NCI-H446 (cell line): ENCODE measurements around the gene CACNA2D4.

Experiments
- DNase-seq, 2 experiments: peaks; one replicate each; lab custom pipeline; 2025; lab: John Stamatoyannopoulos, UW

CACNA2D4 gene

DNA sequence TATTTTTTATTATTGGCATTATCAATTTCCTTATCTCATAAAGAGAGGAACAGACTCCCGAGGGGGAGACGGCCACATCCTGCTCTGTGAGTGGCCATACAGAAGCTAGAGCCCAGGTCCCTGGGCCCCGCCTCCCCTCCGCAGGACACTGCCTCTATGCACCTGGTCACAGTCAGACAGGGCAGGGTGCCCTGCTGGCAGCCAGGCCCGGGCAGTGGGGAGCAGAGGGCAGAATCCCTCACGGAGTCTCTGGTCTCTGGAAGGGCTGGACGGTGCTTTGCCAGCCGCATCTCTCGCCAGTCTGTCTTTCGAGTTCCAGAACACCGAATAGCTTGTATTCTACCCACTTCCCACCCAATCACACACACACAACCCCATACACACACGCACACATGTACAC, 16.4 kb upstream of the CACNA2D4 start:
- DNase-seq, result no peak

DNA sequence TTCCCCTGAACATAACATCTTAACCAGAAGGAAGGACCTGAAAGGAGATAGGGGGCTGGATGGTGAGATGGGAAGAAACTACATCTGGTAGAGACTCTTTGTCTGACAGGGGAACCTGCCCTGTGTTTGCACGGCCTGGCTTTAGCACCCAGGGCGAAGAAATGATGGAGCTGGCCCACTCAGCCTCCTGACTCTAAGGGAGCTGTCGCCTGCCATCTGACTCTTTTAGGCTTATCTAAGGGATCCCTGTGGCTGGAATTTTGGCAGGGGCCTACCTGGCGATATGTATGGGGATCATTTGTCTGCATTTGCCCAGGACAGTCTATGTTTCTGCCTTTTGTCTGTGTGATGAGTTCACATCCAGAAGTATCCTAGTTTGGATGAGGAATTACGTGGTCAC, 15.6 kb upstream of the CACNA2D4 start:
- DNase-seq, result no peak

DNA sequence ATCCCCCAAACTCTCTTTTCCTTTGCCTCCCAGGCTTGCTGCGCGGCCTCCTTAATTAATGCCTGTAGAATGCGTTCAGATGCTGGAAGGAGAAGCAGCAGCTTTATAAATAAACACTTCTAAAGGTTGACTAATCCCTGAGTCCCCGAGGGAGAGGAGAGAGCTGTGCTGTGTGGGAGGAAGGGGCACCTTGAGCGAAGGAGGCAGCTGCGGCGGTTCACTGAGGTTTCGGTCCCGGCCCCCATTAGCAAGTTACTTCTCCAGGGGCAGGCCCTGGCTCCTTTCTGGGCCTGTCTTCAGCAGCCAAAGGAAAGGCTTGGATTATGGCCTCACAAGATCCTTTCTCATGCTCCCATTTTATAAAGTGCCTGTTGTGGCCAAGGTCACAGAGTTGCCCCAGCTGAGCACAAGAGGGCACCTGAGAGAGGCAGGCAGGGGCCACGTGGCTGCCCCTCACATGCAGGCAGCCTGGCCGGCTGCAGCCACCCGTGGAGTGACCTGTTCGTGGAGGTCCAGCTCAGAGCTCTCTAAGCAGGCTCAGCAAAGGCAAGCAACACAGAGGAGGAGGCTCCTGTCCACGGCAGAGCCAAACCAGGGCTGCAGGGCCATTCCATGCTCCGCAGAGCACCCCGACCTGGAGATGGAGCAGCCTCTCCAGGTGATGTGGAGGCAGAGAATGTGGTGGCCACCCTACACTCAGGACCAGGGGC, 15.0 kb upstream of the CACNA2D4 start:
- DNase-seq, result peak; percentile 46 to 49

DNA sequence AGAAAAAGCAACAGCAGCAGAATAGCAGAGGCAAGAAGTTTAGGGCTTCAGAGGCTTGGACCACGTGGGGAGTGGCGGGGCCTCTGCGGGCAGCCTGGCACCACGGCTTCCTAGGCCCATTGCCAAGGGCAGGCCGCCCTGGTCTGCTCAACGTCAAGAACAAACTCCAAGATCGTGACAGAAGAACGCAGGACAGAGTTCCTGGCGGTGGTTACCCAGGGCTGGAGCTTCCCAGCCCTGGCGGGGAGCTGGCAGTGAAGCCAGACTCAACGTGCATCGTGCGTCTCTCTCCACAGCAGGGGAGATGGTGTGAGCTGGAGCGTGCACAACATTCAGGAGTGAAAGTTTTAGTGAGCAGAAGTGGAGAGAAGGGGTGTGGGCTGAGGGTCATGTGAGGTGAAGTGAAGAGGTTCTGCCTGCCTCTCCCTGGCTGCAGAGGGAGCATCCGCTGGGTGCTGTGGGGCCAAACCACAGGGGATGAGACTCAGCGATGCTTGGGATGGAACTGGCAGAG, 13.9 kb upstream of the CACNA2D4 start:
- DNase-seq, result peak; percentile 93 to 98

DNA sequence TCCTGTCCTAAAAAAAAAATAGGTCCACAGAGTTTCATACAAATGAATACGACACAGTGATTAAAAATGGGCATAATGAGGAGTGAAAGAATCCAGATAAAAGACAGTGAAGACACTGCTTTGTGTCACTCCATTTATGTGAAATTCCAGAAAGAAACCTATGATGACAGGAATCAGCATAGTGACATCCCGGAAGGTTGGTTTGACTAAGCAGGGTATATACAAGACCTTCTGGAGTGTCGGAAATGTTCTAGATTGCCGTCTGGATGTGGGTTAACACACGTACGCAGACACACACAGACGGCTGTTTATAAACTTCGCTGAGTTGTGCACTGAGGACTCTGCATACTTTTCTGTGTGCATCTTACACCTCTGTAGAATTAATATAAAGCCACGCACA, 13.2 kb upstream of the CACNA2D4 start:
- no peak for DNase-seq

DNA sequence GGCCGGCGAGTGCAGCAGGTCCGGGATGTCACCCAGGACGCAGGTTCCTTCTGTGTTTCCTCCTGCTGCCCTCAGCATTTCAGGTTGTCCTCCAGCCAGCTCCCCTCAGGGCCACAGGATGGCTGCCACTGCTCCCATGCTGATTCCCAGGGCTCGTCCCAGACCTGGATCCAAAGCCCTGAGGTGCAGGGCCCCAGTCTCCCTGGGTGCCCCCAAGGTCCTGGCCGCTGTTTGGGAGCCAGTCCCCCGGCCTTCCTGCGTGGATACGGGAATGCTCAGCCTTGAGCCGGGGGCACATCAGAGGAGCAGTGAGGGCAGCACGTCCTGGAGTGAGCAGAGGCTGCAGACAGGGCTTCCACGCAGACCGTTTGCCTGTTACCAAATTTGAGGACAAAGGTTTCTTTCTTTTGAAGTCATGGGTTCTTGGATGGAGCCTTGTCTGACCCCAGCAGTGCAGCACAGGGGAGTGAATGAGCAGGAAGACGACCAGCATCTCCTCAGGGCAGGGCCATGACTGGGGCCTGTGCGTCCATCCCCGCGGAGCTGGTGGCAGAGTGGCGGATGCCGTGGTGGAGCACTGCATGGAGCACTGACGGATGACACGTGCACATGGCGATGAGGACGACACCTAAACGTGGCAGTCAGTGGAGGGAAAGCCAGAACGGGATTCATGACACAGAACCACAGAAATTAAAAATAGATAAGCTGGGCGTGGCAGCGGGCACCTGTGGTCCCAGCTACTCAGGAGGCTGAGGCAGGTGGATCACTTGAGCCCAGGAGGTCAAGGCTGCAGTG, 12.5 kb upstream of the CACNA2D4 start:
- no peak for DNase-seq

DNA sequence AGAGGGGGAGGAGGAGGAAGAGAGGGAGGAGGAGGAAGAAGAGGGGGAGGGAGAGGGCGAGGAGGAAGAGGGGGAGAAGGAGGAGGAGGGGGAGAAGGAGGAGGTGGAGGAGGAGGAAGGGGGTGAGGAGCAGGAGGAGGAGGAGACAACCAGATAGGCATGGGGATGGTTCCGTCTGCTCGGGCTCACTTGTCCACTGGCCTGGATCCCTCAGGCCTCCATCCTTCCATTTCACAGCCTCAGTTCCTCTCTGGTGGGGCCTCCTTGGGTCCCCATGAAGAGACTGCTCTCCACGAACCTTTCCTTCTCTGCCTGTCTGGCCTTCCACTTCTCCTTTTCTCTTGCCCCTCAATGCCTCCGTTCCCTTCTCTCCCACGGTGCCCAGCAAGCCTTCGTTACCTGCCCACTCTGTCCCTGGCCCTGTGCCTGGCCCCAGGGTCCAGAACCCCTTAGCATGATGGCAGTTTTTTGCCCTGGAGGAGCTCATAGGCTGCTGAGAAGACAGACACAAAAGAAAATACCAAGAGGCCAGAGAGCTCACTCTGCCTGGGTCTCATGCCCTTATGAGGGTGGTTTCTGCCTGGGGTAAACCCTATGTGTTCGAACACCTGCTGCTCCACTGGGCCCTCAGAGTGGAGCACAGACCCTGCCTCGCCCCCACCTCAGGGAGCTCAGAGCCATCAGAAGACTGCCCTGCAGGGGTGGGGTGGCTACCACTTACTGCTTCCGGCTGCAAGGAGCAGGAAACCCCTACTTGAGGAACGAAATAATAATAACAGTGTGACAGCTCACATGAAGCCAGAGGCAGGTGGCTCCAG, 11.7 kb upstream of the CACNA2D4 start:
- no peak for DNase-seq

DNA sequence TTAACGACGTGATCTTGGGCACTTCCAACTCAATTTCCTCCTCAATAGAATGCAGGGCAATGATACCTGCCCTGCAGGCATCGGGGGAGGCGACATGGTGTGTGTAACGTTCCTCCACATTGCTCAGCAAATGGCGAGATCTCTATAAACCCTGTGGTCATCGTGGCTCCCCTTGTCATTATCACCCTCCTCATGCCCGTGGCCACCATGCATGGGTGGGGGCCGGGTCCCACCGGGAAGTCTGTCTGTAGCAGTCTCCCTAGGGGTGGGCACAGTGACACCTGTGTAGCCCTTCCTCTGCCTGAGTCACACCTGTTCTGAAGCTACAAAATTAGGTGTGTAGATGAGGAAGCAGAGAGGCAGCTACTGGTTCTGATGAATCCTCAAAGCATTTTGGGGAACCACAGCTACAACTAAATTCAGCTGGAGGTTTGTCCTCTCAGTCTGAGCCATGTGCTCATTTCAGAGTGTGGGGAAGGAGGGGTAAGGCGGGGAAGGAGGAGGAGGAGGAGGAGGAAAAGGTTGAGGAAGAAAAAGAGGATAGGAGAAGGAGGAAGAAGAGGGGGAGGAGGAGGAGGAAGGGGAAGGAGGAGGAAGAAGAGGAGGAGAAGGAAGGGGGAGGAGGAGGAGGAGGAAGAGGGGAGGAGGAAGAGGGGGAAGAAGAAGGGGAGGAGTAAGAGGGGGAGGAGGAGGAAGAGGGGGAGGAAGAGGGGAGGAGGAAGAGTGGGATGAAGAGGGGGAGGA, 11.0 kb upstream of the CACNA2D4 start:
- DNase-seq, result no peak

DNA sequence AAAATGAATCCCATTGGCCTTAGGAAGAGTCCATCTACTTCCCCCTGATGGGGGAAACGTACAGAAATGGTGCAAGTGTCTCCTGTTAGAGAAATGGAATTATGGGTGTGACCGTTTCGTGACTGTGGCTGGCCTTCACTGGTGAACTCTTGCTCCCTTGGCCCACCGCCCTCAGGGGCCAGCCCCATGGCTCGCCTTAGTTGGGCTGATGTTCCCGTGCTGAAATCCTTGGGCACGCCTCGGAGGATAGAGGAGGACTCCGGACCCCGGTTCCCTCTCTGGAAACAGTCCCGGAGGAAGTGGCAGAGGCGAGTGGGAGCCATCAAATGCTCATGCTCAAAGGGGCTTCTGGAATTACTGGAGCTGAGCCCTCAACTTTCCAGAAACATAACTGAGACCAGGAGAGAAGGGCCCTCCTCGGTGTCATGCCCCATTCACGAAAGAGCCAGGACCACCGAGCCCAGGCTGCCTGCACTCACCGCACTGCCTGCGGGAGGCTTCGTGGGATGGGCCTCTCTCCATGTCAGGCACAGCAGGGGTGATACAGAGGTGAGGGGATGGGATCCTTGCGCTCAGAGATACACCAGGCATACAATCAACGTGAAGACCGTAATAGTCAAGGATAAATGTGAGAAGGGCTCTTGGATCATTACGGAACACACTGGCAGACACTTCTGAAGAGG, 10.1 kb upstream of the CACNA2D4 start:
- no peak for DNase-seq

DNA sequence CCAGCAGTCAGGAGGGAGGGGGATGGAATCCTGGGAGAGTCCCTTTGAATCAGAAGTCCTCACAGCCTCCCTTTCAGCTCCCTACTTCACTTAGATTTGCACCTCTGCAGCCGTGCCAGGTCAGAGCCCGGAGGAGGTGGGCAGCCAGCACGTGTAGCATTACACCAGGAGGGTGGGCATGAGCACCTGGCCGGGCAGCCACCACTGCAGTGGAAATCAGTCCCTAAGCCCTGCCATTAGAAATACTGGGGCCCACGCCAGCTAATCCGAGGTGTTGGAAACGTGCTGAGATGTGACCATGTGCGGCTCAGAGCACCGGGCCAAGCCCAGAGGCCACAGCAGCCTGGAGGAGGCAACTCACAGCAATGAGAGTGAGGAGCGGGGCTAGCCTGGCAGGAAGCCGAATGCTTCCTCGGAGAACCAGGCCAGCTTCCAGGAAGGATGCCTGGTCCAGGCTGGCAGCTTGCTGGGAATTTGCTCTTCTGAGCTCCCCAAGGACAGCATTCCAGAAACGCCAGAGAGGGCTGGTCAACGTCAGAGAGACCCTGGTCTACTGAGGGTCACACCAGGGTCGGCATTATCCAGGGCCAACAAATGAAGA, 9.4 kb upstream of the CACNA2D4 start:
- DNase-seq, result peak; percentile 93 to 99

DNA sequence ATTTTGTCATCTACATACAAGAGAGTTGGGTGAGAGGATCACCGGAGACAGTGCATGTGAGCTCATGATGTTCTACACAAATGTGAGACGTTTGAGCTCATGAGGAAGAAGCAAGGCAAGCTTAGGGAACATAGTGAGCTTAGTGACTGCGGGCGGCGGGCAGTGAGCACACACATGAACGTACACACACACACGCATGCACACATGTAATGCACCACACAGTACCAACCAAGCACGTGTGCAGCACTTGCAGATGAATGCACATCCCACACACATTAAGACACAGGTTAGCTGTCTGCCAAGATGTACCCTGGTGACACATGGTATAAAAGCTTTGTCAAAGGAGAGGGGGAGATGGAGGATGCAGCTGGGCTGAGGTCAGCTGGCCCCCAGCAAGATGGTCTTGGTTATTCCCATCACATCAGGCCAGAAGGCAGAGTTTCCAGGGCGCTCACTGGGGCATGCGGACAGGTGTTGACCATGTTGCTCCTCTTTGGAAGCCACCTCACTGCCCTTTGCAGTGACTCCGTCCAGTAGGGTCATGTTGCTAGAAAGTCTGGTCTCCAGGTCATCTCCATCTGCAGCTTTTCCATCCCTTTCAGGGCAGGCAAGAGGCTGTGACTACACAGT, 8.7 kb upstream of the CACNA2D4 start:
- DNase-seq, result peak in 1 of 2 experiments; percentile 44

DNA sequence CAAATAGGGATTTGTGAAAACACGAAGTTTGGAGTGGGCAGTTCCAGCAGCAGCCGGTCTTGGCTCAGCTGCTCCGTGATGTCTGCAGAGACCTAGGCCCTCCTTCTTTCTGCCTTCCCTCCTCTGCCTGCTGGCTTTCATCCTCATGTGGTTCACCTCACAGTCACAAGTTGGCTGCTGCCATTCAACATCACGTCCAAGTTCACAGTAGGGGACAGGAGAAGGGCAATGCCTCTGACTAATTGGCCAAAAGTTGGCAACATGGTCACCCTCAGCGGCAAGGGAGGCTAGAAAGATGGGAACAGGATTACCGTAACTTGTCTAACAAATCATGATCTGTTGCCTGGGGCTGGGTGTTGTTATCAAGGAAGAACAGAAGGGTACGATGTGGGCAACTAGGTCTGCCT, 7.8 kb upstream of the CACNA2D4 start:
- DNase-seq, result peak; percentile 97 to 99

DNA sequence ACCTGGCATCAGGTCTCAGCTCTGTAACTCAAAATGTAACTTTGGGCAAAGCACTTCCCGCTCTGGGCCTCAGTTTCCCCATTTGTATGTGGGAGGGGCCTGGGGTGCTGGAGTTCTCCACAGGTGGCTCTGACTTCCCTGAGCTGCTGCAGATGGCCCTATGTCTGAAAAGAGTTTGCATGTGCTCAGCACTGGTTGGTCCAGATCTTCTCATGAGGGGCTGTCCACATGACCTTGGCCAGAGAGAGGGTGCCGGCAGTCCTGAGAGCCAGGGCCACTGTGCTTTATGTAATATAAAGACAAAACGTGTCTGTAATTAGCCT, 7.2 kb upstream of the CACNA2D4 start:
- no peak for DNase-seq

DNA sequence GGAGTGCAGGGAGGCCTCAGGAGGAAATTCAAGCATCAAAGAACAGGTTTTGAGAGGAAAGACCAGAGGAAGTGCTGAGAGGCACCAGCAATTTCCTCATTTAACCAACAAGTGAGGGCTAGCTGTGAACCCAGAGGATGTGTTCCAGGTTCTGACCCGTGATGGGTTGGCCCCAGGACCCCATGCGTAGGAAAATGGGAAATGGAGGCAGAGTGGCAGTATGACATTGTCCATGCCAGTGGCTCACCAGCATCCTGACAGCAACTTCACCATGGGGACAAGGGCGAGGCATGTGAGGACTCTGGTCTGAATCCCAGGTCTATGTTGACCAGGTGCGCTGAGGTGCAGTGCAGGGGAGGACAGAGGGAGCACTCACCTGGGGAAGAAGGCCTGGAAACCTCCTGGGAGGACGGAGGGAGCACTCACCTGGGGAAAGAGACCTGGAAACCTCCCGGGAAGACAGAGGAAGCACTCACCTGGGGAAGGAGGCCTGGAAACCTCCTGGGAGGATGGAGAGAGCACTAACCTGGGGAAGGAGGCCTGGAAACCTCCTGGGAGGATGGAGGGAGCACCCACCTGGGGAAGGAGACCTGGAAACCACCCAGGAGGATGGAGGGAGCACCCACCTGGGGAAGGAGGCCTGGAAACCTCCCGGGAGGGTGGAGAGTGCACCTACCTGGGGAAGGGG, 6.7 kb upstream of the CACNA2D4 start:
- no peak for DNase-seq

DNA sequence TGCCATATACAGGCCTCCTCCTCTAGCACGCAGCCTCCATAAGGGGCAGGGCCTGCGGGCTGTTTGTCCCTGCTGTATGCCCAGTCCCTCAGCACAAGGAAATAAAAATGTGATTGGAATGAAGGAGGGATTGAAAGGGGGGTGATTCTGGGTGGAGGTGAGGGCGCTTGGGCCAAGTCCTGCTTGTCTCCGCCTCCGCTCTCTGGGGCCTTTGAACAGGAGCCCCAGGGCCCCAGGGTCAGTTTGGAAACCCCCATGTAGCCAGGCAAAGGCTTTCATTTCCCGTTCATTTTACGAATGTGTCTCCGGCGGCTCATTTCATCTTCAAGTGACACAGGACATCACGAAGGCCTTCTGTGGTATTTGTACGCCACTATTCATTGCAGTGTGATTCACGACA, 4.5 kb upstream of the CACNA2D4 start:
- DNase-seq, result no peak

DNA sequence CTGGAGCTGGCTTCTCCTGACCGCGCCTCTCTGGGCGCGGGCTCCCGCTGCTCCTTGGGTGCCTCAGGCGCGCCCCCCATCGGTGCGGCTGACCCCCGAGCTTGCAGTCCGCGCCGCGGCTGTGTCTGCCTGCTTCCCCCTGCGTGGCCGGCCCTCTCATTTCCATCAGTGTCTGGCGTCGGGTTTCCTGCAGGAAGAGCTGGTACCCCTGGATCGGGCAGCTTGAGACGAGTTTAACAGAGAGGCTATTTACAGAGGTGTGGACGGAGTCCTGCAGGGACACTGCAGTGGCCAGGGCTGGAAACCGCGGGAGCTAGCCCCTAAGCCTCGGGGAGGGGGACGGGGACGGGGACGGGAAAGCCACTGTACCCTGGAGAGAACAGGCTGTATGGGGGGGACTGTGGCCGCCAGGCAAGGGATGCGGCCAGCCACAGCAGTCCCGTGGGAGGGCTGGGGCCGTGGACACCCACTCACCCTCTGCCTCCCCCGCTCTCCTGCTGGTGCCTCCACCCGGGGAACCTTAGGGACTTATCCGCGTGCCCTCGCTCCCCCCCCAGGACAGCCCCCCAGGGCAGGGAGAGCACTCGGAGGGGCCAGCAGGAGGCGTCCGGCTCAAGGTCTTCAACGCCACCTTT, 3.7 kb upstream of the CACNA2D4 start:
- DNase-seq, result no peak

DNA sequence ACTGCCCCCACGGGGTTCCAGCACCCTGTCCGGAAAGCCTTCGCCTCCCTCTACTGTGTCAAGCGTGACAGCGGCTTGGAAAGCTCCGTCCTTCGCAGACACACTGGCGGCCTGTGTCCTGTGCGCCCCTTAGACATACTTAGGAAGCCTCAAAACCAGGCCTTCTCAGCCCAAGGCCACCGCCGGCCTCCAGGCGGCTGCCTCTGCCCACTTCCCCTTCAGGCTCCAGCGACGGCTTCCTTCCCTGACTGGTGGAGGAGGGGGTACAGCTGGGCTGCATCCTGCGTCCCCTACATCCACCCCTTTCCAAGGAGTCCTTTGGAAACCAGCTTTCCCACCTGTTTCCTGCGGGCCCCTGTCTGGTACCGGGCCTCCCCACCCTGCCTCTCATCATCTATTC, 2.5 kb upstream of the CACNA2D4 start:
- no peak for DNase-seq

DNA sequence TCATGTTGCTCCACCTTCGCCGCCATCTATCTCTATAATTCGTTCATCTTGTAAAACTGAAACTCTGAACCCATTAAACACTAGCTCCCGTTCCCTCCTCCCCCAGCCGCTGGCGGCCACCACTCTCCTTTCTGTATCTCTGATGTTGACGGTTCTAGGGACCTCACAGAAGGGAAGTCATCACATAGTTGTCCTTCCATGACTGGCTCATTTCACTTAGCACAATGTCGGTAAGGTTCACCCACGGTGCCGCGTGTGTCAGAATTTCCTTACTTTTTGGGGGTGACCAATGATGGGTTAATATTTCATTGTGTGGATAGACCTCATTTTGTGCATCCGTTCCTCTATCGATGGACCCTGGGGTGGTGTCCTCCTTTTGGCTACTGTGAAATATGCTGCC, 2.0 kb upstream of the CACNA2D4 start:
- no peak for DNase-seq

DNA sequence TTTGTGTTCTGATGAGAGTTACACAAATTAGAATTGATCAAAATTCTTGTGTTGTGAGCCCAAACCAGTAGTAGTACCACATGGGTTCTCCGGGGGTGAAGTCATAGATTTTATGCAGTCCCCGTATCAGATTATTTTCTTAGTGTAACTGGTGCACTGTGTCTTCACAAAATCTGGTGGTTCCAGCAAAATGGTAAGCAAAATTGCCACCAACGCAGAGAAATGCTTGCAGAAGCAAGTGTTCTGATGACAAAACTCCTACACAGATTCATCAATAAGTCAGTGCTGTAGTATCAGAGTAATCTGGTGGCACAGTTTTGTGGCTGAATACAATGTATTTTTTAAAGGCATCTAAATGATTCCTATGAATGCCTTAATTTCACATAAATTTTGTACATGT, 1.3 kb upstream of the CACNA2D4 start:
- DNase-seq, result no peak
